Central memory CD8-positive, alpha-beta T cell (primary cell): ENCODE data around the gene HVCN1.

Source experiments
- ATAC-seq: fragments of 150-1000 bp; cut with Tn5 transposase; replicated peaks from 2 replicates; pipeline ENCODE4 v1.10.0; 2022; ENCODE audit warnings: mild to moderate bottlenecking, moderate FRiP score, moderate number of reproducible peaks; ENCODE audit not compliant: poor library complexity, severe bottlenecking; ENCODE audit errors: extremely low read depth
- DNase-seq, 2 donors: peaks; one replicate each; pipeline ENCODE4 v3.0.0; 2021; ENCODE audit warnings: low spot score in 2 of 2
- H3K27ac Mint-ChIP-seq: one replicate; pipeline ENCODE4 v1.8.0; 2022; ENCODE audit warnings: low read depth, mild to moderate bottlenecking, moderate library complexity, mixed read lengths
- H3K27me3 Mint-ChIP-seq: one replicate; pipeline ENCODE4 v1.8.0; 2022; ENCODE audit warnings: mixed read lengths
- H3K36me3 Mint-ChIP-seq: one replicate; pipeline ENCODE4 v1.8.0; 2022; ENCODE audit warnings: mild to moderate bottlenecking, moderate library complexity, mixed read lengths; ENCODE audit not compliant: insufficient read depth
- H3K4me1 Mint-ChIP-seq: one replicate; pipeline ENCODE4 v1.8.0; 2022; ENCODE audit warnings: mixed read lengths
- H3K4me3 Mint-ChIP-seq: one replicate; pipeline ENCODE4 v1.8.0; 2022; ENCODE audit warnings: mild to moderate bottlenecking, moderate library complexity, mixed read lengths
- H3K9me3 Mint-ChIP-seq: one replicate; pipeline ENCODE4 v1.8.0; 2022; ENCODE audit warnings: mixed read lengths

The HVCN1 gene

GRCh38 chr12:110696283-110696682 is 7.4 kb upstream of the HVCN1 start:
- no peaks in the 10 kb centered on the region for H3K9me3 Mint-ChIP-seq
- H3K4me1 Mint-ChIP-seq = peaks cover 16% of the 10 kb centered on the region
- H3K4me3 Mint-ChIP-seq = no peak overlapping the region
- no peak overlapping the region for H3K27ac Mint-ChIP-seq
- no peaks in the 10 kb centered on the region for H3K27me3 Mint-ChIP-seq
- DNase-seq (no peak), ATAC-seq (no peak)
- no peaks in the 10 kb centered on the region for H3K36me3 Mint-ChIP-seq

DNA sequence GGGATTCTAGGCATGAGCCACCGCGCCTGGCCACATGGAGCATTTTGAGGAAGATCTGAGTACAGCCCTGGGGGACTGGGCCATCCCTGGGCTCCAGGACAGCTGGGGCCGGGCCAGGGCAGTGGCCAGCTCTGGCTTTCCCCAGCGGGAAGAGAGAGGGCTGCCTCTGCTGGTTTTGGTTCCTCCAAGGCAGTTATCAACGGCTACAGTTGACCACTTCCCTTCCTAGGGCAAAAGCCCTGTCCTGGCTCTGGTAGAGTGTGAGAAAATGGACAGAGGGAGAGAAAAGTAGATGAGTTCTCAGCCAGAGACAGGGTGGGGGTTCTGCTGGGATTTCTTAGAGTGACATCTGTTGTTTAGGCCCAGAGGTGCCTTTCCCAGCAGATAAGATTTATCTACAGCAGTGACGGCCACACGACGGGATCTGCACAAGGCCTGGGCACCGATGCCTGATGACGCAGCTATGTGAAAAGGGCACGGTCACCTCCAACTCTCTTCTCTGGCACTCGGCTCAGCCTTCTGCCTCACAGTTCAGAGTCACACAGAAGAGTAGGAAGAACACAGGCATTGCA is 5.5 kb upstream of the HVCN1 start:
- Mint-ChIP-seq H3K4me3 (no peak overlapping the region), H3K27me3 (no peaks in the 10 kb centered on the region), H3K27ac (no peak overlapping the region), H3K4me1 (peaks cover 28% of the 10 kb centered on the region), H3K36me3 (peaks cover 2% of the 10 kb centered on the region), H3K9me3 (no peaks in the 10 kb centered on the region)
- no peak for DNase-seq
- ATAC-seq = no peak

- no peak for DNase-seq
- Mint-ChIP-seq H3K4me3 (no peak overlapping the region), H3K36me3 (peaks cover 3% of the 10 kb centered on the region), H3K9me3 (no peaks in the 10 kb centered on the region), H3K27me3 (no peaks in the 10 kb centered on the region), H3K4me1 (peaks cover 30% of the 10 kb centered on the region), H3K27ac (no peak overlapping the region)
- no peak for ATAC-seq
These were observed 4.8 kb upstream of the HVCN1 start for GRCh38 chr12:110693731-110694130.

GRCh38 chr12:110690127-110690430 is 1.2 kb upstream of the HVCN1 start:
- peaks cover 5% of the 10 kb centered on the region for H3K36me3 Mint-ChIP-seq
- no peak for DNase-seq
- H3K27me3 Mint-ChIP-seq = no peaks in the 10 kb centered on the region
- H3K4me1 Mint-ChIP-seq = peaks cover 33% of the 10 kb centered on the region
- H3K9me3 Mint-ChIP-seq = no peaks in the 10 kb centered on the region
- H3K27ac Mint-ChIP-seq = peak overlapping the region; percentile 80
- no peak for ATAC-seq
- peak overlapping the region; percentile 94 for H3K4me3 Mint-ChIP-seq

DNA sequence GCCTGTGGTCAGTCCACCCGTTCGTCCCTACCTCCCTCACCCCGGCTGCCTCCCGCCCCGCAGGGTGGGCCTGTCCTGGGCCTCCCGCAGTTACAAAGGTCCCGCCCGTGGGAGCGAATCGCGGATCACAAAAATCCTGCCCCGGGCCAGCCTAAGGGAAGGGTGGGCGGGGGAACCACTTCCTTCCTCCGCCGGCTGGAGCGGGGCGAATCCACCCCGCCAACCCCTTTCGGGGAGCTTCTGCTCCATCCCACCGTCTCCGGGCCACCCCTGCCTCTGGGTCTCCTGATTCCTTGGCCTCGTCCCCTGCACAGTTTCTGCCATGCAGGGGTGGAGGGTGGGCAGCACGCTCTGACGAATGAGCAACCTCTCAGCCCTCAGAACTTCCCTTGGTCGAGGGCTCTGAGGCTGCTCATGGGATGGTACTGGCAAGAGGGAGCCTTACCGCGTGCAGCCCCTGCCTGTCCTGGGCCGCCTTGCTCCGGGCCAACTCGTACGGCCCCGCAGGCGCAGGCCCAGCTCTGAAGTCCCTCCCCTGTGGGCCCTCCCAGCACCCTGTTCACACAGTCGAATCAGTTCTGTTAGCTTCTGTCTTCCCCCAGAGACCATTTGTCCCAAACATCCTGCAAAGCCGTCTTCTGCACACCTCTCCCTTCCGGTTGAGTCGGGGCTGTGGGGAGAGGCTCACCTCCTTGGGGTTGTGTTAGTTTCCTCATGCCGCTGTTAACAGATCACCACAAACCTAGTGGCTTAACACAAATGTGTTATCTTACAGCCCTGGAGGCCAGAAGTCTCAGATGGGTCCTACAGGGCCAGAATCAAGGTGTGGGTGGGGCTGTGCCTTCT is 589 bp upstream of the HVCN1 start:
- peak overlapping the region; percentile 94 for H3K4me3 Mint-ChIP-seq
- H3K4me1 Mint-ChIP-seq = peaks cover 37% of the 10 kb centered on the region
- H3K27me3 Mint-ChIP-seq = no peaks in the 10 kb centered on the region
- ATAC-seq (peak; percentile 81), DNase-seq (peak; percentile 33 to 43)
- H3K27ac Mint-ChIP-seq = peak overlapping the region; percentile 80
- peaks cover 5% of the 10 kb centered on the region for H3K36me3 Mint-ChIP-seq
- no peaks in the 10 kb centered on the region for H3K9me3 Mint-ChIP-seq

- Mint-ChIP-seq H3K4me1 (peaks cover 37% of the 10 kb centered on the region), H3K9me3 (no peaks in the 10 kb centered on the region), H3K36me3 (peaks cover 6% of the 10 kb centered on the region), H3K27me3 (no peaks in the 10 kb centered on the region), H3K27ac (peak overlapping the region; percentile 83), H3K4me3 (peak overlapping the region; percentile 94)
- DNase-seq (no peak), ATAC-seq (no peak)
These were observed 1.3 kb downstream of the HVCN1 start for GRCh38 chr12:110687396-110688169.

DNA sequence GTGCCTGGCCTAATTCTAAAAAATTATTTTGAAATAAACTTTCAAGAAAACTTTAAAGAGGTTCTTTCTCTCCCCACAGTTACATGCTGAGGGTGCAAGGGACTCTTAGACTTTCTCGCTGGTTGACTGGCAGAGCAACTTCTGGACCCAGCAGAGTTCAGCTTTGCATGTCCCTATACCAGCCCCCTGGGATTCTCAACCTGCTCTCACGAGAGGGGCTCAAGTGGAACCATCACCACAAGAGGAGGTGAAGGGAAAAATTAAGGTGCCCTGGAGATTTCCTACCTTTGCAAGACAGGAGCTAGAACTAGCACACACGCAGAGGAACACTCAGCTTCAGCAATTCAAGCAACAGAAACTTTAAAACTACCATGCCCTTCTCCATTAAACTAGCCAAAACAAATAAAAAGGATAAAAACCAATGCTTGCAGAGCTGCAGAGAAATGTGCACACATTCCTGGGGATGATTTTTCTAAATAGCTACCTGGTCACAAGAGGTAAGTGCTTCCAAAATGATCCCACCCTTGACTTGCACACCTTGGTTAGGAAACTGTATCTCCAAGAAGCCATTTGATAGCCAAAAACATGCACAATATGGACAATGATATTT is 2.5 kb downstream of the HVCN1 start:
- DNase-seq (no peak), ATAC-seq (no peak)
- H3K4me1 Mint-ChIP-seq = peaks cover 43% of the 10 kb centered on the region
- peak overlapping the region; percentile 94 for H3K4me3 Mint-ChIP-seq
- H3K27me3 Mint-ChIP-seq = no peaks in the 10 kb centered on the region
- peak overlapping the region; percentile 83 for H3K27ac Mint-ChIP-seq
- H3K36me3 Mint-ChIP-seq = peaks cover 10% of the 10 kb centered on the region
- H3K9me3 Mint-ChIP-seq = no peaks in the 10 kb centered on the region

DNA sequence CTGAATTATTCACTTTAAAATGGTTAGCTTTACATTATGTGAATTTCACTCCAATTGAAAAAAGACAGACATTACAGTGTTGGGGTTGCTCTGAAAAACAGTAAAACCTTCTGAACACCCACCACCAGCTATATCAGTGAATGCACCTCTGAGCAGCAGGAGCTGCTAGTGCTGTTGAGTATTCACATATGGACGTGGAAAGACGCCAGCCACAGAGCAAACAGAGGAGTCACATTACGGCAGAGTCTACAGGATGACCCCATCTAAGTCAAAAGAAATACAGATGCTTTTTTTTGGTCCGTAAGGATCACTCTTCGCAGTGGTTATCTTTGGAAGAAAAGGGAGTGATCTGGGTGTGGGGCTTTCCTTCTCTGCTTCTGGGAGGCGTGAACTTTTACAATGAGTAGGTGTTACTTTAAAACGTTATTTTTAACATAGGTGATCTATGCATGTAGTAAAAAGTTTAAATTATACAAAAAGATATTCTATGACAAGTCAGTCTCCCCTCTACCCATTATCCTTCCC is 4.5 kb downstream of the HVCN1 start:
- H3K9me3 Mint-ChIP-seq = no peaks in the 10 kb centered on the region
- H3K4me3 Mint-ChIP-seq = no peak overlapping the region
- H3K27me3 Mint-ChIP-seq = no peaks in the 10 kb centered on the region
- peaks cover 31% of the 10 kb centered on the region for H3K4me1 Mint-ChIP-seq
- DNase-seq = no peak
- H3K36me3 Mint-ChIP-seq = peaks cover 8% of the 10 kb centered on the region
- ATAC-seq = no peak
- no peak overlapping the region for H3K27ac Mint-ChIP-seq

- Mint-ChIP-seq H3K4me1 (peaks cover 29% of the 10 kb centered on the region), H3K27ac (no peak overlapping the region), H3K36me3 (peaks cover 8% of the 10 kb centered on the region), H3K4me3 (no peak overlapping the region), H3K9me3 (no peaks in the 10 kb centered on the region), H3K27me3 (no peaks in the 10 kb centered on the region)
- ATAC-seq (no peak), DNase-seq (no peak)
These were observed 5.0 kb downstream of the HVCN1 start for GRCh38 chr12:110683888-110684287.

GRCh38 chr12:110680032-110680431 is 8.9 kb downstream of the HVCN1 start:
- Mint-ChIP-seq H3K4me3 (no peak overlapping the region), H3K4me1 (peaks cover 29% of the 10 kb centered on the region), H3K27me3 (no peaks in the 10 kb centered on the region), H3K27ac (no peak overlapping the region), H3K9me3 (no peaks in the 10 kb centered on the region), H3K36me3 (peaks cover 6% of the 10 kb centered on the region)
- DNase-seq (no peak), ATAC-seq (no peak)

DNA sequence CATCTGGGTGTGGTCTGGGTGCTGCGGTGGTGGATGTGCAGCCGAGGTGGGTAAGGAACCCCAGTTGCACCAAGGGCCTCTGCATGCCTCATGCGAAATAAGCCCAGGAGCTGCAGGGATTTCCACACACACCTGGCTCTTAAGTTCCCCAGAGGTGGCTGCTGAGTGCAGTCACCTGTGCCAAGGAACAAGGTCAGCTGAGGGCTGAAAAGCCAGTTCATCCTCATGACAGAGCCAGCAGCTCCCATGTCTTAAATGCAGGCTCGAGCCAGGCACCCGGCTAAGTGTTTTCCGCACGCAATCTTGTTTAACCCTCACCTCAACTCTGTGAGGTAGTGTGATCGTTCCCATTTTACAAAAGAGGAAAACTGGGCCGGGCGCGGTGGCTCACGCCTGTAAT is 9.7 kb downstream of the HVCN1 start:
- Mint-ChIP-seq H3K9me3 (no peaks in the 10 kb centered on the region), H3K4me3 (no peak overlapping the region), H3K27me3 (no peaks in the 10 kb centered on the region), H3K36me3 (peaks cover 8% of the 10 kb centered on the region), H3K4me1 (peaks cover 31% of the 10 kb centered on the region), H3K27ac (no peak overlapping the region)
- ATAC-seq = no peak
- DNase-seq = no peak

DNA sequence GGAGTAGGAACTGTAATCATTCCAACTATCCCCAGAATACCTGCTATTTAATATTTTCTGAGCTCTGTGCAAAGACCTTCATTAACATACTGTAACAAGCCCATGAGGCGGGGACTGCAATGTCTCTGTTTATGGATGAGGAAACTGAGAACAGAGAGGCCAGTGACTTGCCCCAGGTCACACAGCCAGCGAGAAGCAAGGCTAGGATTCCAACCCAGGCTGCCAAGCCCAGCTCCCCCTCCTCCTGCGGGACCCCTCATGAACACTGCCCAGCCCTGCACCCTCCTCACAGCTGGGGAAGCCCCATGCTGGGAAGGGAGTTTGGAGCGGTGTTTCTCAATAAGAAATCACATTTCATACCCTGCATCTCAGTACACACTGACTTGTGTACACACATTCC is 10.9 kb downstream of the HVCN1 start:
- Mint-ChIP-seq H3K4me3 (peak overlapping the region; percentile 50), H3K9me3 (no peaks in the 10 kb centered on the region), H3K4me1 (peaks cover 38% of the 10 kb centered on the region), H3K27me3 (no peaks in the 10 kb centered on the region), H3K36me3 (peaks cover 8% of the 10 kb centered on the region), H3K27ac (peak overlapping the region; percentile 87)
- ATAC-seq (no peak), DNase-seq (no peak)
